GM23248 (cell line): Measurements from ENCODE around the gene GAK. TPM values are rescaled to one million over a fixed set of nuclear protein-coding genes. Genes with fewer than 3 reads are reported as not detected.

Experiments
- DNase-seq: peaks from one replicate; pipeline ENCODE4 v3.0.0-alpha.2; 2015
- H2AFZ ChIP-seq: fragments of 200-600 bp; sonication (generic); 2 replicates; pipeline ENCODE4 v1.6.1; 2016; ENCODE audit warnings: antibody characterized with exemption
- H3F3A ChIP-seq: fragments of 200-600 bp; sonication (generic); 2 replicates; pipeline ENCODE4 v1.6.1; 2016; ENCODE audit warnings: mild to moderate bottlenecking, antibody characterized with exemption, mixed run types; ENCODE audit not compliant: insufficient read depth
- H3K27ac ChIP-seq: fragments of 200-600 bp; sonication (generic); 2 replicates; pipeline ENCODE4 v1.5.1; 2016; ENCODE audit warnings: mild to moderate bottlenecking
- H3K27me3 ChIP-seq: fragments of 200-600 bp; sonication (generic); replicated peaks from 2 replicates; pipeline ENCODE4 v1.6.1; 2016; ENCODE audit warnings: mild to moderate bottlenecking; ENCODE audit not compliant: insufficient read depth
- H3K36me3 ChIP-seq: fragments of 200-600 bp; sonication (generic); 2 replicates; pipeline ENCODE4 v1.6.1; 2016; ENCODE audit warnings: low read depth, mild to moderate bottlenecking
- H3K4me1 ChIP-seq: fragments of 200-600 bp; sonication (generic); 2 replicates; pipeline ENCODE4 v1.6.1; 2016; ENCODE audit warnings: mild to moderate bottlenecking; ENCODE audit not compliant: insufficient read depth
- H3K4me2 ChIP-seq: fragments of 200-600 bp; sonication (generic); one replicate; pipeline ENCODE4 v1.6.1; 2016; ENCODE audit warnings: mild to moderate bottlenecking; ENCODE audit not compliant: unreplicated experiment
- H3K4me3 ChIP-seq: fragments of 200-600 bp; sonication (generic); 2 replicates; pipeline ENCODE4 v1.5.1; 2016; ENCODE audit warnings: mild to moderate bottlenecking
- H3K79me2 ChIP-seq: fragments of 200-600 bp; sonication (generic); 2 replicates; pipeline ENCODE4 v1.6.1; 2016; ENCODE audit warnings: mild to moderate bottlenecking; ENCODE audit not compliant: insufficient read depth
- H3K9ac ChIP-seq: fragments of 200-600 bp; sonication (generic); 2 replicates; pipeline ENCODE4 v1.6.1; 2016; ENCODE audit warnings: mild to moderate bottlenecking
- H3K9me2 ChIP-seq: fragments of 200-600 bp; sonication (generic); 2 replicates; pipeline ENCODE4 v1.6.1; 2016; ENCODE audit warnings: mixed run types, mild to moderate bottlenecking, moderate library complexity; ENCODE audit not compliant: insufficient read depth
- H3K9me3 ChIP-seq: fragments of 200-600 bp; sonication (generic); one replicate; pipeline ENCODE4 v1.6.1; 2017; ENCODE audit warnings: low read depth
- H4K20me1 ChIP-seq: fragments of 200-600 bp; sonication (generic); 2 replicates; pipeline ENCODE4 v1.6.0; 2016; ENCODE audit not compliant: insufficient read depth
- EZH2 ChIP-seq: fragments of 200-600 bp; sonication (generic); IDR thresholded peaks from 2 replicates; pipeline ENCODE4 v1.6.1; 2018; ENCODE audit warnings: antibody characterized with exemption, mild to moderate bottlenecking; ENCODE audit not compliant: insufficient read depth, poor library complexity, severe bottlenecking
- EZH2phosphoT487 ChIP-seq: fragments of 200-600 bp; sonication (generic); IDR thresholded peaks from 2 replicates; pipeline ENCODE4 v1.6.1; 2018; ENCODE audit warnings: antibody characterized with exemption, moderate library complexity, mild to moderate bottlenecking, low read depth; ENCODE audit not compliant: insufficient read depth
- WGBS, 2 experiments: methylation state at CpG; one replicate each; pipeline ENCODE4 v1.1.6; 2015 to 2017; ENCODE audit warnings: low lambda C conversion rate in 2 of 2, low coverage in 1 of 2; ENCODE audit errors: missing lambda C conversion rate in 2 of 2; 5-methylcytosine and 5-hydroxymethylcytosine counted together
- in situ Hi-C: fragments of 300-500 bp; cut with MboI; formaldehyde crosslinking; loops from 2 replicates; pipeline ENCODE4 v1.15.0; 2020
- polyA plus RNA-seq: library from polyadenylated mRNA; unstranded; fragments of >200 nt; fragmentation: Nextera tagmentation; extraction: Ambion mirVana; gene quantifications from 2 replicates; pipeline ENCODE4 v1.2.1, GENCODE V29; 2016
- total RNA-seq: library from RNA; depleted of rRNA; stranded (reverse); fragments of >200 nt; shearing (Covaris generic); gene quantifications from 2 replicates; pipeline ENCODE4 v1.2.3, GENCODE V29; 2014

GAK gene
- total and polyA plus RNA-seq, 2 experiments from 2014 or later = 41.1 to 86.7 TPM

- H3K27ac ChIP-seq = no peak overlapping the region
- no peak for TF ChIP-seq EZH2phosphoT487
- TF ChIP-seq EZH2 = no peak
- in situ Hi-C loops = no loop called here
- H3K4me2 ChIP-seq = no peak overlapping the region
- no peak overlapping the region for H2AFZ ChIP-seq
- H4K20me1 ChIP-seq = no peaks in the 10 kb centered on the region
- H3K9me2 ChIP-seq = no peaks in the 10 kb centered on the region
- no peak overlapping the region for H3K9ac ChIP-seq
- no peak overlapping the region for H3K4me3 ChIP-seq
- no peaks in the 10 kb centered on the region for H3K79me2 ChIP-seq
- 41 to 45% methylated on average over 26 of the region's 26 CpGs for WGBS, 2 experiments
- no peaks in the 10 kb centered on the region for H3F3A ChIP-seq
- peaks cover 32% of the 10 kb centered on the region for H3K27me3 ChIP-seq
- H3K9me3 ChIP-seq = no peaks in the 10 kb centered on the region
- H3K36me3 ChIP-seq = no peaks in the 10 kb centered on the region
- H3K4me1 ChIP-seq = no peaks in the 10 kb centered on the region
- DNase-seq = no peak
These were observed 102.1 kb downstream of the GAK start for GRCh38 chr4:829761-830600.

GRCh38 chr4:829291-829690 lies 102.8 kb downstream of the GAK start:
- H3K36me3 ChIP-seq = no peaks in the 10 kb centered on the region
- H3K4me2 ChIP-seq = no peak overlapping the region
- H3F3A ChIP-seq = no peaks in the 10 kb centered on the region
- H3K9me2 ChIP-seq = no peaks in the 10 kb centered on the region
- peaks cover 39% of the 10 kb centered on the region for H3K27me3 ChIP-seq
- H4K20me1 ChIP-seq = no peaks in the 10 kb centered on the region
- TF ChIP-seq EZH2 (no peak), EZH2phosphoT487 (no peak)
- no peak overlapping the region for H3K9ac ChIP-seq
- H3K79me2 ChIP-seq = no peaks in the 10 kb centered on the region
- no peaks in the 10 kb centered on the region for H3K4me1 ChIP-seq
- no peak overlapping the region for H2AFZ ChIP-seq
- H3K27ac ChIP-seq = no peak overlapping the region
- no peaks in the 10 kb centered on the region for H3K9me3 ChIP-seq
- H3K4me3 ChIP-seq = no peak overlapping the region
- DNase-seq = no peak
- in situ Hi-C loops = no loop called here
- WGBS, 2 experiments = 63 to 64% methylated on average over 6 of the region's 6 CpGs

GRCh38 chr4:828641-829271 lies 103.4 kb downstream of the GAK start:
- H3K9ac ChIP-seq = no peak overlapping the region
- no peaks in the 10 kb centered on the region for H3K9me2 ChIP-seq
- in situ Hi-C loops = no loop called here
- H3K36me3 ChIP-seq = no peaks in the 10 kb centered on the region
- TF ChIP-seq EZH2phosphoT487 = no peak
- no peak for TF ChIP-seq EZH2
- H3K9me3 ChIP-seq = no peaks in the 10 kb centered on the region
- H3K27me3 ChIP-seq = peaks cover 41% of the 10 kb centered on the region
- no peak overlapping the region for H2AFZ ChIP-seq
- no peak overlapping the region for H3K27ac ChIP-seq
- no peaks in the 10 kb centered on the region for H4K20me1 ChIP-seq
- no peak overlapping the region for H3K4me2 ChIP-seq
- DNase-seq = peak; percentile 44
- no peaks in the 10 kb centered on the region for H3F3A ChIP-seq
- no peaks in the 10 kb centered on the region for H3K79me2 ChIP-seq
- 33 to 35% methylated on average over 13 to 16 of the region's 16 CpGs for WGBS, 2 experiments
- no peak overlapping the region for H3K4me3 ChIP-seq
- no peaks in the 10 kb centered on the region for H3K4me1 ChIP-seq

- H3K4me1 ChIP-seq = no peaks in the 10 kb centered on the region
- in situ Hi-C loops = no loop called here
These were observed 104.7 kb downstream of the GAK start for GRCh38 chr4:827209-828081.

More at GRCh38 chr4:827209-828081, 104.7 kb downstream of the GAK start:
- no peak for TF ChIP-seq EZH2phosphoT487
- no peak for TF ChIP-seq EZH2
- Histone ChIP-seq H3K9me2 (no peaks in the 10 kb centered on the region), H2AFZ (no peak overlapping the region), H3F3A (no peaks in the 10 kb centered on the region), H3K9me3 (no peaks in the 10 kb centered on the region), H3K27ac (no peak overlapping the region), H3K4me3 (no peak overlapping the region), H4K20me1 (no peaks in the 10 kb centered on the region), H3K4me2 (no peak overlapping the region), H3K9ac (no peak overlapping the region), H3K36me3 (no peaks in the 10 kb centered on the region), H3K79me2 (no peaks in the 10 kb centered on the region), H3K27me3 (peaks cover 52% of the 10 kb centered on the region)
- DNase-seq = no peak
- 17 to 21% methylated on average over 14 to 20 of the region's 20 CpGs for WGBS, 2 experiments
